Measurements from ENCODE around the gene CRYGS.
"Not testable (repeated sequence)": the region's sequence is repeated elsewhere in the genome, so short reads cannot be mapped to it uniquely, and the experiment has no call there.

DNA sequence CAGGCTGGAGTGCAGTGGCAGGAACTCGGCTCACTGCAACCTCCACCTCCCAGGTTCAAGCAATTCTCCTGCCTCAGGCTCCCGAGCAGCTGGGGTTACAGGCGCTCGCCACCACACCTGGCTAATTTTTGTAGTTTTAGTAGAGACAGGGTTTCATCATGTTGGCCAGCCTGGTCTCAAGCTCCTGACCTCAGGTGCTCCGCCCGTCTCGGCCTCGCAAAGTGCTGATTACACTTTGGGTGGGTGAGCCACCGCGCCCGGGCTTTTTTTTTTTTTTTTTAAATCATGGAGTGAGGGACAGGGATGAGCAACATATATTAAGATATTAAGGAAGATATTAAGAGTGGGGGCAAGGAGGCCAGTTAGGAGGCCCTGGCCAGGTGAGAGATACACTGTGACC lies 25.2 kb upstream of the CRYGS start:
- TF ChIP-seq, protein P1, sequence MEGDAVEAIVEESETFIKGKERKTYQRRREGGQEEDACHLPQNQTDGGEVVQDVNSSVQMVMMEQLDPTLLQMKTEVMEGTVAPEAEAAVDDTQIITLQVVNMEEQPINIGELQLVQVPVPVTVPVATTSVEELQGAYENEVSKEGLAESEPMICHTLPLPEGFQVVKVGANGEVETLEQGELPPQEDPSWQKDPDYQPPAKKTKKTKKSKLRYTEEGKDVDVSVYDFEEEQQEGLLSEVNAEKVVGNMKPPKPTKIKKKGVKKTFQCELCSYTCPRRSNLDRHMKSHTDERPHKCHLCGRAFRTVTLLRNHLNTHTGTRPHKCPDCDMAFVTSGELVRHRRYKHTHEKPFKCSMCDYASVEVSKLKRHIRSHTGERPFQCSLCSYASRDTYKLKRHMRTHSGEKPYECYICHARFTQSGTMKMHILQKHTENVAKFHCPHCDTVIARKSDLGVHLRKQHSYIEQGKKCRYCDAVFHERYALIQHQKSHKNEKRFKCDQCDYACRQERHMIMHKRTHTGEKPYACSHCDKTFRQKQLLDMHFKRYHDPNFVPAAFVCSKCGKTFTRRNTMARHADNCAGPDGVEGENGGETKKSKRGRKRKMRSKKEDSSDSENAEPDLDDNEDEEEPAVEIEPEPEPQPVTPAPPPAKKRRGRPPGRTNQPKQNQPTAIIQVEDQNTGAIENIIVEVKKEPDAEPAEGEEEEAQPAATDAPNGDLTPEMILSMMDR (IDR thresholded peaks at IDR 0.05): not testable (repeated sequence)
- not testable (repeated sequence) for TF ChIP-seq ZFX (IDR thresholded peaks at IDR 0.05; ENCODE audit: borderline replicate concordance)
